Inflammatory macrophage treated with lipopolysaccharide for 4 hours (primary cell): Measurements from ENCODE around the gene CLDN25.
A peak's percentile ranks its signal among the peaks of the same experiment; 100 is the strongest.
"Not testable (repeated sequence)": the region's sequence is repeated elsewhere in the genome, so short reads cannot be mapped to it uniquely, and the experiment has no call there.

Experiments
- DNase-seq: peaks from one replicate; pipeline ENCODE4 v3.0.0-alpha.2; 2020

The CLDN25 gene

DNA sequence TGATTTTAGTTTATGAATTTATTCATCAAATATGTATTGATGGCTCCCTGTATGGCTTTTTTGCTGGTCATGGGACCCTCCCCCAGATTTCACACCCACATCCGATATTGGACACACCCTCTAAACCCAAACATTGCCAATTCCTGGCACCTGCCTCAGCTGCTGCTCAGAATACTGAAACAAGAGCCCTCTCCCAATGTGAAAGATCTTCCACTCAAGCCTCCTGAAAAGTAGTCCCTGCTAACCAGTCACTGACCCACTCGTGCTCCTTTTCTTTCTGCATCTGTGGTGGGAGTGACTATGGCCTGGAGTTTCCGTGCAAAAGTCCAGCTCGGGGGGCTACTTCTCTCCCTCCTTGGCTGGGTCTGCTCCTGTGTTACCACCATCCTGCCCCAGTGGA lies at the start of gene CLDN25:
Gene CLDN25, plus strand, starts transcription at position 301 of the 400 bp plus-strand sequence. Its CDS starts 0 bp downstream, at position 301.
- no peak for DNase-seq

GRCh38 chr11:113730887-113731726 lies 48.5 kb upstream of the CLDN25 start:
- peak; percentile 53 for DNase-seq

DNA sequence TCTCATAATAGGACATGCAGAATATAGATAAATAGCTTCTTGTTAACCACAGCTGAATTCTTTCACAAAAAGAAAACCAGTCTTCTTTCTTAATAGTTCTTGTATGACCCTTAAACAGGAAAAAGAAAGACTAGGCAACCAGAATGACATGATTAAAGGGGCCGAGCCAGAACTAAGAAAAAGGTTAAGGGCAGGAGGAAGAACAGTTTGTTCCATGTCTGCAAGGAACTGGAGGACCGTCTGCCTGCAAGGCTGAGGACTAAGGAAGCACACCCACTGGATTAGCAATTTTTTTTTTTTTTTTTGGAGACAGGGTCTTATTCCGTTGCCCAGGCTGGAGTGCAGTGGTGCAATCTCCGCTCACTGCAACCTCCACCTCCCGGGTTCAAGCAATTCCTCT lies 47.5 kb upstream of the CLDN25 start:
- DNase-seq = no peak

DNA sequence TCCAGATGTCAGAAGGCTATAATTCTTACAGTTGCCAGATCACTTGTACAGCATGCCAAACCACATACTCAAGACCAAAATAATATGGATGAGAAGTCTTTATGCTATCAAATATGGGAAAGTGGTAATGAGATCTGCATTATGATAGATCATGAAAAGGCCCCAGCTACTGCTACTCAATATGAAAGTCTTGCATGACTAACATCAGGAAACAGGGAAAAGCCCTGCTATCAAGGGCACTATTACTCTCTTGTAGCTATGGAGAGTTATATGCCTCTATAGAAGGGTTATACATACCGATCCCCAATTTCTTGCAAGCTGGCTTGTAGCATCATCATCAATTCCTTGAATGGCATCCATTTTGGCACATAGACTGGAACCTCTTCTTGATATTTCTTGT lies 43.3 kb upstream of the CLDN25 start:
- DNase-seq = no peak

- no peak for DNase-seq
Observed at GRCh38 chr11:113752932-113753331, 26.7 kb upstream of the CLDN25 start.

GRCh38 chr11:113760241-113760640 lies 19.4 kb upstream of the CLDN25 start:
- no peak for DNase-seq

GRCh38 chr11:113763040-113763439 lies 16.6 kb upstream of the CLDN25 start:
- not testable (repeated sequence) for DNase-seq

DNA sequence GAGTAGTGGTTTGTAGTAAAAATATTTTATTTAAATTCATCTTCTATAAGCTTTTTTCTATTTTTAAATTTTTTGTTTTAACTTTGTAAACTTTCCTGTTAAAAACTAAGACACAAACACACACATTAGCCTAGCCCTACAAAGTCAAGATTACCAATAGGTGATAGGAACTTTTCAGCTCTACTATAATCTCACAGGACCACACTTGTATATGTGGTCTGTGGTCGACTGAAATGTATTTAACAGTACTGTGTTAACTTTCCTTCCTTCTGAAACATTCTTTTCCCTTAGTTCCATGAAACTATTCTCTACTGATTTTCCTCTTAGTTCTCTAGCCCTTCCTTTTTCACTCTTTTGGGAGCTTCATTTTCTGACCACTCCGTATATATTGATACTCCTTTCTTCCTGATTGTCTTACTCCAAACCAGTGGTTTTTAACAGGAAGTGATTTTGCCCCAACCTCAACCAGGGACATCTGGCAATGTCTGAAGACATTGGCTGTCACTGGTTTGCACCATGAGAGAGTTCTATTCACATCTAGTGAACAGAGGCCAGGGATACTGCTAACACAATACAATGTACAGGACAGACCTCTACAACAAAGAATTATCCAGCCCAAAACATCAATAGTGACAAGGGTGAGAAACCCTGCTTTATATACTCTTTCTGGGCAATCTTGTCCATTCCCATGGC lies 14.9 kb upstream of the CLDN25 start:
- no peak for DNase-seq

DNA sequence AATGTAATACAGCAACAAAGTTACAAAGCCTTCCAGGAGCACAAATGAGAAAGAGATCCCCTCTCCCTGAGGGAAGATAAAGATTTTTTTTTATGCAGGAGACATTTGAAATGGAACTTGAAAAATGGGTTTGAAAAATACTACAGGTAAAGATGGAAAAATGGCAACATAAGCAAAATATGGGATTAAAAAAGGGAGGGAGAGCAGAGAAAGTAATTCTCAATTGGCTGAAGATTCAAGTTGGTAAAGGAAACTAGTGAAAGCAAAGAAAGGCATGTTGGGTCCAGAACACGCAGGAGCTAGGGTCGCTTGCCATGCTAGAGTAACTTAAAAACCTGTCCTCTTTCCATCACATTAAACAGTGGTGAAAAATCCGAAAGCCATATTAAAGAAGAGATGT lies 7.6 kb upstream of the CLDN25 start:
- no peak for DNase-seq

GRCh38 chr11:113773092-113773415 lies 6.5 kb upstream of the CLDN25 start:
- DNase-seq = peak; percentile 2

DNA sequence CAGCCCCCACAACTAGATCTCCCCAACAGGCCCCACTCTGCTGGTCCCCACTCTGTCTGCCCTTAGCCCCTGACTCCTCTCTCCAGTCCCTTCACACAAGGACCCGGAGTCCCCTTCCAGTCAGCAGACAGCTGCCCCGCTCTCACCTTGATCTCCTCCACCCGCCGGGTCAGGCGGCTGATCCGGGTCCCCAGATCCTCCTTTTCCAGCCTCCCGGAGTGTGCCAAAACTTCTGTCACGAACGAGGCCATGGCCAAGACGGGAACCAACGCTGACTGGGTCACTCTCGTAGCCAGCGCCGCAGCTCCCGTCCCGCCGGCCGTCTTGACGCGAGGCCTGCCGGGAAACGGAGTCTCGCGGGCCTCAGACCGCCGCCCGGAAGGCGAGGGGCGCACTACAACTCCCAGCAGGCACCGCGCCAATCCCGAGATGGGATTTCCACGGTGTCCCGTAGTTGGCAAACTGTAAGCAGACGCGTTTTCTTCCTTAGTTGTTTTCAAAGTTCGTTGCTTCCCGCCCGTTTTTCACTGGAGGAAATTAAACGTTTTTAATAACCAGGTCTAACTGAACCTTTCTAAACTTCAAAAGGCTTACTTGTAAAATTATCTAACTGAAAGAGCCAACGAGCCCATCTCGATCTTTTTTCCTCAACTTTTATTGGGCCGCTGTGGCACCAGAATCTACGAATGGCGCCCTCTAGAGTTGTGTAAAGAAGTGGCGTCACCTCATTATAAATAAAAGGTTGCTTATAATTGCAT lies 6.0 kb upstream of the CLDN25 start, which contains the start of gene ZW10:
Gene ZW10, minus strand, starts transcription at position 277 of the 758 bp plus-strand sequence. Its CDS starts 26 bp downstream, at position 251.
- DNase-seq = peak; percentile 97

DNA sequence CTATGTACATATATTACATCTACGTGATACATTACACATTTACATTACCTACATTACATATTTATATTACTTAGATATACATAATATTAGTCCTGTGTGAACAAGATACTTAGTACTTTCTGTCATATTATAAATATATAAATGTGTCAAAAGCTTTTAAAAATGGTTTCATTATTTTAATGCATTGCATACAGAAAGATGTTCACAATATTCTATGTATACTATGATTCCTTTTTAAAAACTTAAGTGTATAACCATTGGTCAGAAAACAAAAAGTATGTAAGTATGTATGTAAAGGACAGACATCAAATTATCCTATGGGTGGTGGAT lies 5.5 kb upstream of the CLDN25 start:
- no peak for DNase-seq

GRCh38 chr11:113778111-113778910 lies 1.3 kb upstream of the CLDN25 start:
- peak; percentile 1 for DNase-seq

DNA sequence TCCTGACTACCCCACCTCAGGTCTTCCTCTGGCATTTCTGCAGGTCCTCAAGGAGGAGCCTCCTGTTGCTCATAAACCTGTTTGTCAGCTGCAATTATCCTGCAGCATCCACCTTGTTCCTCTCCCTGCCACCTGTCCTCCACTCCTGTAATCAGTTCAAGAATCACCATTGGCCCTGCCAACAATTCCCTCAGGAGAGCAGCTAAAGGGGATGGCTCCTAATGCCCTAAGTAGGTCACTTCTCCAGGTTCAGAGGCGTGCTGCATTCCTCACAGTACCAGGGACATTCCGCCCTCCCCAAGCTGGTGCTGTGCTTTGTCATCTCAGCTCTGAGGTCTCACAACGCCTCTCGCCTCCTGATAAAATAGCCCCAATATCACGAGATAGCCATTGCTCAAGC lies 2.1 kb downstream of the CLDN25 start:
- no peak for DNase-seq

GRCh38 chr11:113782134-113782533 lies 2.5 kb downstream of the CLDN25 start:
- no peak for DNase-seq

GRCh38 chr11:113789016-113789415 lies 9.4 kb downstream of the CLDN25 start:
- not testable (repeated sequence) for DNase-seq

DNA sequence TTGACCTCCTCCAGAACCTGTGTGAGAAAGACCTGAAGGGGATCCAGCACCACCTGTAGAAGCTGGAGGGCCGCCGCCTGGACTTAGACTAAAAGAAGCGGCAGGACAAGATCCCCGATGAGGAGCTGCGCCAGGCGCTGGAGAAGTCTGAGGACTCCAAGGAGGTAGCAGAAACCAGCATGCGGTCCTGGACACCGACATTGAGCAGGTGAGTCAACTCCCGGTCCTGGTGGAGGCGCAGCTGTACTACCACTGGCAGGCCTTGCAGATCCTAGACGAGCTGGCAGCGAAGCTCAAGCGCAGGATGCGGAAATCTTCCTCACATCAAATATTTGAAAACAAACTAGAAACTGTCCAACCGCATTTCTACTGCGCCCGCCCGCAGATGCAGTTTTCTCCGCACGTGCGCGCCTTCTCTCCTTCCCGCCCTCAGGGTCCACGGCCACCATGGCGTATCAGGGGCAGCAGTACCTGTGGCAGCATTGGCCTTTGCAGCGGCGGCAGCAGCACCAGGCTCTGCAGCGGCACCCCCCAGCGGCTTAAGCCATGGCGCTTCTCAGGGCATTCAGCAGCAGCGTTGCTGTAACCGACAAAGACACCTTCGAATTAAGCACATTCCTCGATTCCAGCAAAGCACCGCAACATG lies 10.2 kb downstream of the CLDN25 start:
- no peak for DNase-seq

GRCh38 chr11:113796663-113797259 lies 17.2 kb downstream of the CLDN25 start:
- peak; percentile 34 for DNase-seq

DNA sequence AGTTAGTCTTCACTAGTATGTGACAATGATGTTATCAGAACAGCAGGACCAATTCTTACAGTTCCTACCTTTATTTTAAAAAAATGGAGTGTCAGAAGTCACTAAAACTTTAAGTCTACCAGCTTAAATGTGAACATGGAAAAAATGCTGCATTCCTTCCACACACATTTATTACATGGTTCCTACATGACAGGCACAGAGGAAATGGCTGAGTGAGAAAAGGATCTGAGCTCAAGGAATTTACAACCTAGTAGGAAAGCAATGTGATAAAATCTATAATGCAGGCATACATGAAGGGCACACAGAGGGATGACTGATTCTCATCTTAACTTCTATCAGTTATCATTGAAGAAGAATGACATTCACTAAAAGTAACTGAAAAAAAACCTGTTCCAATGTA lies 23.0 kb downstream of the CLDN25 start:
- DNase-seq = no peak

GRCh38 chr11:113805640-113806039 lies 26.0 kb downstream of the CLDN25 start:
- DNase-seq = no peak

GRCh38 chr11:113806406-113806805 lies 26.8 kb downstream of the CLDN25 start:
- DNase-seq = peak; percentile 6

DNA sequence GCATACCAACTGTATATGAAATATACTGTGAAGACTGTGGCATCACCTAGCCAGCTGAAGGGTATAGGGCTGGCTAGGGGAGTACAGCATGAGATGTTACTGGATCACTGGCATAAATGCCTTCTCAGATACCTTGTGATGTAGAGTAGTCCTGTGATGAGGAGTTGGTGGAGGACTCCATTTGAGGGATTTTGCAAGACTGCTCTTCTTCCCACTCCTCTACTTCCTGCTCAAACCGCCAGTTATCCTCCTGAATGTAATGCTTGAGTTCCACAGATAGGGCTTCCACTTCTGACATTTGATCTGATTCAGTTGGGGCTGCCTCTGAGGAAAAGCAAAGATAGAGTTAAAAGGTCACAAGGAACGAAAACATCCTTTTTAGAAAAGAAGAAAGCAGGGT lies 29.3 kb downstream of the CLDN25 start:
- peak; percentile 15 for DNase-seq
